ENCODE measurements around the gene SLC35B4. TPM values are rescaled to one million over a fixed set of nuclear protein-coding genes. Genes with fewer than 3 reads are reported as not detected.

The SLC35B4 gene
- total RNA-seq, 1 experiment from 2014 or later = 20.7 TPM

Other genes starting within 250 kb of the SLC35B4 start
- gene LRGUK, start 189.6 kb downstream of the SLC35B4 start, total RNA-seq (2014; rRNA removed; shearing (Covaris generic)) = 0.10 and 0.67 TPM in 2 replicates
- gene AKR1B1, start 142.2 kb upstream of the SLC35B4 start, total RNA-seq (2014; rRNA removed; shearing (Covaris generic)) = 83.9 and 97.8 TPM in 2 replicates
- gene AKR1B10, start 210.6 kb upstream of the SLC35B4 start, total RNA-seq (2014; rRNA removed; shearing (Covaris generic)) = 3.0 and 15.8 TPM in 2 replicates
- gene AKR1B15, start 232.2 kb upstream of the SLC35B4 start, total RNA-seq (2014; rRNA removed; shearing (Covaris generic)) = not detected in 2 replicates